CD4-positive, alpha-beta memory T cell (primary cell): ENCODE measurements around the gene MBTD1. TPM values are rescaled to one million over a fixed set of nuclear protein-coding genes. Genes with fewer than 3 reads are reported as not detected.

Source experiments
- CTCF ChIA-PET: fragments of 350-600 bp; sonication (Branson Sonifier 250); formaldehyde crosslinking; loops from one replicate; lab custom pipeline; 2021; ENCODE audit warnings: inconsistent platforms; ENCODE audit not compliant: partially characterized antibody; lab: Charles Lee
- POLR2A ChIA-PET: fragments of 350-600 bp; sonication (Branson Sonifier 250); formaldehyde crosslinking; loops from one replicate; lab custom pipeline; 2021; ENCODE audit not compliant: partially characterized antibody; lab: Charles Lee
- DNase-seq, 5 donors: peaks; one replicate each; pipeline versions ENCODE4 v3.0.0 to v3.0.0-alpha.2; 2020 to 2022; ENCODE audit warnings: mixed read lengths in 1 of 5
- H3K27ac ChIP-seq: one replicate; pipeline ENCODE4 v1.7.0; 2013; ENCODE audit warnings: low read depth, low read length
- H3K27me3 ChIP-seq: 2 replicates; pipeline ENCODE4 v1.7.0; 2013; ENCODE audit warnings: mild to moderate bottlenecking, low read length, moderate library complexity; ENCODE audit not compliant: insufficient read depth
- H3K36me3 ChIP-seq: 2 replicates; pipeline ENCODE4 v1.7.0; 2013; ENCODE audit warnings: mild to moderate bottlenecking, low read length, moderate library complexity; ENCODE audit not compliant: insufficient read depth
- H3K4me1 ChIP-seq: 2 replicates; pipeline ENCODE4 v1.7.0; 2013; ENCODE audit warnings: mild to moderate bottlenecking, low read length, moderate library complexity; ENCODE audit not compliant: insufficient read depth
- H3K4me3 ChIP-seq, 2 donors: one replicate each; pipeline ENCODE4 v1.7.0; 2013; ENCODE audit warnings: low read length in 2 of 2, mild to moderate bottlenecking in 1 of 2
- H3K9me3 ChIP-seq, 2 donors: one replicate each; pipeline ENCODE4 v1.7.0; 2013; ENCODE audit warnings: low read length in 2 of 2, control low read depth in 1 of 2; ENCODE audit not compliant: control insufficient read depth in 1 of 2
- H3K27ac Mint-ChIP-seq, 7 donors: one replicate each; pipeline ENCODE4 v1.8.0; 2020 to 2021; ENCODE audit warnings: mixed read lengths in 7 of 7, mild to moderate bottlenecking in 6 of 7, inconsistent platforms in 3 of 7, moderate library complexity in 3 of 7
- H3K27me3 Mint-ChIP-seq, 2 donors: one replicate each; pipeline ENCODE4 v1.8.0; 2020 to 2021; ENCODE audit warnings: mixed read lengths in 2 of 2
- H3K36me3 Mint-ChIP-seq, 2 donors: one replicate each; pipeline ENCODE4 v1.8.0; 2020 to 2021; ENCODE audit warnings: mixed read lengths in 2 of 2, inconsistent platforms in 1 of 2, mild to moderate bottlenecking in 1 of 2
- H3K4me1 Mint-ChIP-seq, 4 donors: one replicate each; pipeline ENCODE4 v1.8.0; 2020 to 2021; ENCODE audit warnings: mixed read lengths in 4 of 4, mild to moderate bottlenecking in 1 of 4
- H3K4me3 Mint-ChIP-seq, 8 donors: one replicate each; pipeline ENCODE4 v1.8.0; 2020 to 2021; ENCODE audit warnings: mixed read lengths in 8 of 8, mild to moderate bottlenecking in 7 of 8, moderate library complexity in 6 of 8, inconsistent platforms in 3 of 8
- H3K9me3 Mint-ChIP-seq, 8 donors: one replicate each; pipeline ENCODE4 v1.8.0; 2020 to 2021; ENCODE audit warnings: mixed read lengths in 8 of 8, mild to moderate bottlenecking in 5 of 8, inconsistent platforms in 3 of 8, moderate library complexity in 1 of 8
- intact Hi-C: fragments of 100-400 bp; cut with micrococcal nuclease; formaldehyde crosslinking; loops from one replicate; pipeline ENCODE4 v1.15.1; 2023
- polyA plus RNA-seq, 2 donors: library from polyadenylated mRNA; unstranded; fragments of 300-500 nt; fragmentation: Illumina TruSeq; gene quantifications; one replicate each; pipeline ENCODE4 v1.2.3, GENCODE V29; 2021
- total RNA-seq, 2 experiments: library from RNA; stranded (reverse); gene quantifications; one replicate each; pipeline ENCODE4 v1.2.3, GENCODE V29; 2021

Gene MBTD1
- total and polyA plus RNA-seq, 4 experiments from 2014 or later = 3.6 to 30.0 (median 17.4) TPM

- intact Hi-C loops = no loop called here
- H3K36me3 ChIP-seq = no peaks in the 10 kb centered on the region
- H3K4me1 ChIP-seq = no peaks in the 10 kb centered on the region
- ChIA-PET CTCF (interaction anchor here (1.3 kb wide), 1 partner anchor 11 kb away, joined by 6 read pairs; the partner anchor contains the start of gene NME1), POLR2A (no interaction called here)
- H3K27me3 ChIP-seq = no peaks in the 10 kb centered on the region
- Mint-ChIP-seq H3K36me3 (no peaks in the 10 kb centered on the region), H3K4me3 (no peak overlapping the region), H3K4me1 (no peaks in the 10 kb centered on the region), H3K27me3 (peaks cover 0 to 2% of the 10 kb centered on the region in 2 donors), H3K27ac (no peak overlapping the region), H3K9me3 (no peaks in the 10 kb centered on the region)
- H3K4me3 ChIP-seq = no peak overlapping the region
- H3K9me3 ChIP-seq = no peaks in the 10 kb centered on the region
- H3K27ac ChIP-seq = no peak overlapping the region
- DNase-seq = no peak
These were observed 117.3 kb downstream of the MBTD1 start for GRCh38 chr17:51142597-51142996.

GRCh38 chr17:51135956-51136355, 123.9 kb downstream of the MBTD1 start:
- Histone ChIP-seq H3K4me1 (no peaks in the 10 kb centered on the region), H3K27ac (no peak overlapping the region), H3K36me3 (no peaks in the 10 kb centered on the region), H3K4me3 (no peak overlapping the region), H3K9me3 (no peaks in the 10 kb centered on the region), H3K27me3 (no peaks in the 10 kb centered on the region)
- no peak overlapping the region for H3K4me3 Mint-ChIP-seq
- H3K36me3 Mint-ChIP-seq = no peaks in the 10 kb centered on the region
- ChIA-PET CTCF (interaction anchor here (1.5 kb wide), 1 partner anchor 284 kb away, joined by 3 read pairs; no protein-coding TSS in a partner anchor), POLR2A (no interaction called here)
- no peak for DNase-seq
- intact Hi-C loops = no loop called here
- peak overlapping the region in 1 of 7 donors; percentile 65 for H3K27ac Mint-ChIP-seq
- H3K9me3 Mint-ChIP-seq = no peaks in the 10 kb centered on the region
- no peaks in the 10 kb centered on the region for H3K4me1 Mint-ChIP-seq
- H3K27me3 Mint-ChIP-seq = peaks cover 0 to 3% of the 10 kb centered on the region in 2 donors

- DNase-seq = no peak
- H3K4me1 ChIP-seq = no peaks in the 10 kb centered on the region
- ChIA-PET POLR2A (no interaction called here), CTCF (interaction anchor here (0.7 kb wide), 1 partner anchor 123 kb away, joined by 3 read pairs; no protein-coding TSS in a partner anchor)
- Mint-ChIP-seq H3K36me3 (no peaks in the 10 kb centered on the region), H3K4me3 (no peak overlapping the region), H3K27me3 (peaks cover 0 to 3% of the 10 kb centered on the region in 2 donors), H3K27ac (no peak overlapping the region), H3K9me3 (no peaks in the 10 kb centered on the region), H3K4me1 (no peaks in the 10 kb centered on the region)
- intact Hi-C loops = no loop called here
- no peaks in the 10 kb centered on the region for H3K27me3 ChIP-seq
- H3K27ac ChIP-seq = no peak overlapping the region
- H3K9me3 ChIP-seq = no peaks in the 10 kb centered on the region
- no peak overlapping the region for H3K4me3 ChIP-seq
- no peaks in the 10 kb centered on the region for H3K36me3 ChIP-seq
These were observed 126.5 kb downstream of the MBTD1 start for GRCh38 chr17:51133365-51133764.

GRCh38 chr17:51132964-51133319, 126.9 kb downstream of the MBTD1 start:
- Mint-ChIP-seq H3K36me3 (no peaks in the 10 kb centered on the region), H3K27me3 (peaks cover 0 to 3% of the 10 kb centered on the region in 2 donors), H3K4me1 (no peaks in the 10 kb centered on the region), H3K27ac (no peak overlapping the region), H3K4me3 (peak overlapping the region in 1 of 8 donors; percentile 21), H3K9me3 (no peaks in the 10 kb centered on the region)
- Histone ChIP-seq H3K4me3 (no peak overlapping the region), H3K27me3 (no peaks in the 10 kb centered on the region), H3K4me1 (no peaks in the 10 kb centered on the region), H3K9me3 (no peaks in the 10 kb centered on the region), H3K36me3 (no peaks in the 10 kb centered on the region), H3K27ac (no peak overlapping the region)
- POLR2A ChIA-PET = no interaction called here
- DNase-seq = no peak
- CTCF ChIA-PET = no interaction called here
- intact Hi-C loops = no loop called here

GRCh38 chr17:51128076-51128475, 131.8 kb downstream of the MBTD1 start:
- Mint-ChIP-seq H3K27ac (no peak overlapping the region), H3K27me3 (no peaks in the 10 kb centered on the region), H3K9me3 (no peaks in the 10 kb centered on the region), H3K4me3 (no peak overlapping the region), H3K4me1 (no peaks in the 10 kb centered on the region), H3K36me3 (no peaks in the 10 kb centered on the region)
- H3K9me3 ChIP-seq = no peaks in the 10 kb centered on the region
- H3K27ac ChIP-seq = no peak overlapping the region
- H3K36me3 ChIP-seq = no peaks in the 10 kb centered on the region
- intact Hi-C loops = no loop called here
- ChIA-PET POLR2A (no interaction called here), CTCF (no interaction called here)
- H3K27me3 ChIP-seq = no peaks in the 10 kb centered on the region
- no peaks in the 10 kb centered on the region for H3K4me1 ChIP-seq
- H3K4me3 ChIP-seq = no peak overlapping the region
- DNase-seq = peak in 1 of 5 donors; percentile 2

Other genes with a start within 250 kb of the MBTD1 start
- gene SPAG9, start 139.2 kb downstream of the MBTD1 start, total RNA-seq = 10 to 100 TPM; 62.0 to 62.3 TPM
- gene SPAG9, start 139.2 kb downstream of the MBTD1 start, polyA plus RNA-seq = 10 to 100 TPM in 1 of 2 donors, 1 to 10 TPM in 1; 3.2 to 10.0 TPM
- 10 to 100 TPM; 10.0 to 12.2 TPM for gene NME1, start 106.5 kb downstream of the MBTD1 start, total RNA-seq
- gene NME1, start 106.5 kb downstream of the MBTD1 start, polyA plus RNA-seq = 10 to 100 TPM; 62.5 to 67.2 TPM
- 100 to 1,000 TPM; 134 to 142 TPM for gene NME2, start 93.6 kb downstream of the MBTD1 start, total RNA-seq
- 100 to 1,000 TPM; 277 to 331 TPM for gene NME2, start 93.6 kb downstream of the MBTD1 start, polyA plus RNA-seq
- 10 to 100 TPM; 44.0 to 44.1 TPM for gene UTP18, start 497 bp upstream of the MBTD1 start, total RNA-seq
- gene UTP18, start 497 bp upstream of the MBTD1 start, polyA plus RNA-seq = 10 to 100 TPM; 48.3 to 54.9 TPM